ENCODE results near the gene FKBP6.
A peak's percentile ranks its signal among the peaks of the same experiment; 100 is the strongest.
"Not testable (repeated sequence)": the region's sequence is repeated elsewhere in the genome, so short reads cannot be mapped to it uniquely, and the experiment has no call there.

Gene FKBP6

DNA sequence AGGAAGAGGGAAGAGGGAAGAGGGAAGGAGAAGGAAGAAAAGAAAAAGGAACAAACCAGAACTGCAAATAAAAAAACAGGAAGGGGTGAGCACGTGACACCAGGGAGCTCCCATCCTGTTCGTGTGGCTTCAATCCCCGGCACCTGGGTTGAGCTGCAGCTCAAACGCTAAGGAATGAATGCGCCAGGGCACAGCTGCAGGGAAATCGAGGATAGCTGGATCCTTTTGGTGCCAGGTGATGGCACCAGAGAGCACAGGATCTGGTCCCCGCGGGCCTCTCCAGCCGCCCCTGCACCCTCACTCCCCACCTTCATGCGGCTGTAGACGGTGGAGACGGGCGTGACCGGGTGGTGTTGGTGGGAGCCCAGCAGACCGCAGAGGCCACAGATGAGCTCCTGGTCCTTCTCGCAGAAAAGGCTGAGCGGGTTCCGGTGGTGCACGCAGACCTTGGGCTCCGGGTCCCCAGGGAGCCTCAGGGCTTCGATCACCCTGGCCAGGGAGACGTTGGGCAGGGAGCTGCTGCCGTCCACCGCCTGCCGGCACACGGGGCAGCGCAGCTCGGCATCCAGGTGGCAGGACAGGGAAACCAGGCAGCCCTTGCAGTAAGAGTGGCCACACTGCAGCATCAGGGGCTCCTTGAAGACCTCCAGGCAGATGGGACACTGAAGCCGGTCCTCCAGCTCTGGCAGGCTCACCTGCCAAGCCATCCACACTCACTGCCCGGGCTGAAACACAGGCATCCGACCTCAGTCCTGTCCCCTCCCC, 3.7 kb upstream of the FKBP6 start:
- peak; percentile 63 for DNase-seq (ENCODE audit: low spot score)

DNA sequence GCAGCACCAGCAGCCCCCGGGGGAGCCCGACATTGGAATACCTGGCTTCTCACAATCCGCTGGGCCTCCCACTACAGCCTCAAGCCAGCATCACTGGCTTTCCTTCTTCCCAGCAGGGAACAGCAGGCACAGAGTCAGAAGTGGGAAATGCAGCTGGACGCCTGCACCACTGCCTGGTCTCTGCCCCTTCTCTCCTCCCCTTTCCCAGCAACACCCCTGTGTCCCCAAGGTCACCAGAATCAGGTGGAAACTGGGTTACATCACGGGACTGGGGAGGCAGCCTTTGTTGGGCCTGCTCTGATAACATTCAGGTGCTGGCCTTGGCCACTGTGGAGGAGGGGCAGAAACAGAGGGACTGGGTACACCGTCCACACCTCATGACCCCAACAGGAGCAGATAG, 2.5 kb upstream of the FKBP6 start:
- not testable (repeated sequence) for DNase-seq (ENCODE audit: low spot score)

GRCh38 chr7:73327449-73327848, 512 bp upstream of the FKBP6 start:
- DNase-seq (ENCODE audit: low spot score) = not testable (repeated sequence)

DNA sequence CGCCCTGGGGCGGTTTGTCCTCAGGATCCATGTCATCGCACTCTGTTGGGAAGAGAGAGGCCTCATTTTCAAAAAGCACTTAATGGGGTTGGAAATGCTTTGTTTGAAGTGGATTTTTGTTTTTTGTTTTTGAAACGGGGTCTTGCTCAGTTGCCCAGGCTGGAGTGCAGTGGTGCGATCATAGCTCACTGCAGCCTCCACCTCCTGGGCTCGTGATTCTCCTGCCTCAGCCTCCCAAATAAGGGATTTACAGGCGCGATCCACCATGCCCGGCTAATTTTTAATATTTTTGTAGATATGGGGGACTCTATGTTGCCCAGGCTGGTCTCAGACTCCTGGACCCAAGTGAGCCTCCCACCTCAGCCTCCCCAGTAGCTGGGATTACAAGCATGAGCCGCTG, 735 bp downstream of the FKBP6 start:
- no peak for DNase-seq (ENCODE audit: low spot score)

GRCh38 chr7:73329861-73330581, 2.1 kb downstream of the FKBP6 start:
- no peak for DNase-seq (ENCODE audit: low spot score)

- no peak for DNase-seq (ENCODE audit: low spot score)
Measured at GRCh38 chr7:73330772-73331171, 2.8 kb downstream of the FKBP6 start.

DNA sequence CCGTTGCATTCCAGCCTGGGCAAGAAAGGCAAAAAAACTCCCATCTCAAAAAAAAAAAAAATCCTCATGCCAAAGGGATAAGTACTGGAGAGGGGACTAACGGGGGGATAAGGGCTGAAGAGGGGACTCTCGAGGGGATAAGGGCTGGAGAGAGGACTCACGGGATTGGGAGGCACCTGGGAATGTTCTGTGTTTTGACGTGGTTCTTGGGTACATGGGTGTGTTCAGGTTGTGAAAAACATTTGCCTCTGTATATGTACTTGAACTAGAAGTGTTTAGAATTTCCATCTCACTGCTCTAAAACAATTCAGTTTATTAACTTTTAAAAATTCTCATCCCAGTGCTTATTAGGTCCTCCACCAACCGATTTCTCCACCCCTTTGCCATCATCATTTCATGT, 4.5 kb downstream of the FKBP6 start:
- DNase-seq (ENCODE audit: low spot score) = no peak

DNA sequence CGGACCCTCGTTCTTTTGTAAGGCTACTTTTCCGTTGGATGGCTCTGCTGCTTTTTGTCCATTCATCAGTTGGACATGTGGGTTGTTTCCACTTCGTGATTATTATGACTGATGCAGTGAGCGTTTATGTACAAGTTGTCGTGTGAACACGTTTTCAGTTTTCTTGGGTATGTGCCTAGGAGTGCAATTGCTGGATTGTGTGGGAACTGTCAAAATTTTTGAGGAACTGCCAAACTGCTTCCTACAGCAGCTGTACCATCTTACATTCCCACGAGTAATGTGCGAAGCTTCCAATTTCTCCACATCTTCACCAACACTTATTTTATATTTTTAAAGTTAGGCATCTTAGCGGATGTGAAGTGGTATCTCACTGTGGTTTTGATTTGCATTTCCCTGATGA, 10.4 kb downstream of the FKBP6 start:
- no peak for DNase-seq (ENCODE audit: low spot score)

DNA sequence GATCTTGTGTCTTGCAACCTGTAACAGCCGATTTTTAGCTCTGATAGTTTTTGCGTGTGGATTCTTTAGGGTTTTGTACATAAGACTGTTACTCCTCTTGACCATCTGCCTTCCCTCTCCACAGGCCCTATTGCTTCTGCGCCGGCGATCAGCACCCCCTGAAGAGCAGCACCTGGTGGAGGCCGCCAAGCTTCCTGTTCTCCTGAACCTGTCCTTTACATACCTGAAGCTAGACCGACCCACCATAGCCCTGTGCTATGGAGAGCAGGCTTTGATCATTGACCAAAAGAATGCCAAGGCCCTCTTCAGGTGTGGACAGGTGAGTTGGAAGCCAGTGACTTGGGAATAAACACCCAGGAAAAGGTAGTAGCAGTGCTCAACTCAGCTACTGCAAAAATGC, 12.6 kb downstream of the FKBP6 start:
- no peak for DNase-seq (ENCODE audit: low spot score)

GRCh38 chr7:73341877-73342276, 13.9 kb downstream of the FKBP6 start:
- DNase-seq (ENCODE audit: low spot score) = no peak

- no peak for DNase-seq (ENCODE audit: low spot score)
Measured at GRCh38 chr7:73342645-73343044, 14.7 kb downstream of the FKBP6 start.

DNA sequence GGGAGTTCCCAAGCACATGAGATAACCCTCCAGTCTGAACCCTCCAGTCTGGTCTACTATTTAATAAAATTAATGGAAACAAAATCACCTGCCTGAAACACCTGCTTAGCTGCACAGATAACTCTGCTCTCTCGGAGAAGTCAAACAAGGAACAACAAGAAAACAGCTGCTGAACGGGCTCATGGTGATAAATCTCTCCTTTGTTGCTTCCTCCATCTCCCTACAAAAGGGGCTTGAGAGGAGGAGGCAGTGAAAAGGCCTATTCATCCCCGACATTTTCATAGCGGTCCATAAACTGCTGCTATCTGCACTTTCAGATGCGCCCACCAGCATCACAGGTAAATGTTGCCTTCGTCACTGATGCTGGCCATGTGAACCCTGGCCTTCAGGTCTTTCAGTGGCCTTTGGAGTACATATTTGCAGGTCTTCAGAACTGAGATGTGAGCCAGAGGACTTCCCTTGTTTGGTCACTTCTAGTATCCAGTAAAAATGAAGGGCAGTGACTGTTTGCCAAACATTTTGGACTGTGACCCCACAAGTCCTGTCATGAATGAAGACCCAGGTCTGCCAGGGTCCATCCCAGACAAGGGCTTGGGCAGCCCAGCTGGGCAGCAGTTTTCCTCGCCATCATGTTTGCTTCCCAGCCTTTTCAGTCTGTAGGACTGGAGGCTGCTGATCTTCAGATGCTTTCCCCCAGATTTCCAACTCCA, 15.9 kb downstream of the FKBP6 start:
- no peak for DNase-seq (ENCODE audit: low spot score)

- DNase-seq (ENCODE audit: low spot score) = no peak
Measured at GRCh38 chr7:73345538-73345937, 17.6 kb downstream of the FKBP6 start.

DNA sequence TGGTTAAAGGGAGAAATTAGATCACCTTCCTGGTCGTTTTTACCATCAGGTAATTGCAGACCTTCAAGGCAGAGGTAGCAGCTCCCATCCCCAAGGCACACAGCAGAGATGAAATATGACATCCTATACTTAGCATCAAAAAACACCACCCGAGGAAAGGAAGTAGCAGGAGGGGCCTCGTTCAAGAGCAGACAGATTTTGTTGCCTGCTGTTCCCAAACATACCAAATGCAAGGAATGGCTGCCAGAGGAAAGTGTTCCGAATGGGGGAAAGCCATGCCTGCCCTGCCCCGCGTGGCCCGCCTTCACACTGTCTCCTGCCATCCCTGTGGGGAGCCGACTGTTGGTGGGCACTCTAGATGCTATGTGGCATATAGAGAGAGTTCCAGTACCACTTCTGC, 18.0 kb downstream of the FKBP6 start:
- DNase-seq (ENCODE audit: low spot score) = no peak

- no peak for DNase-seq (ENCODE audit: low spot score)
Measured at GRCh38 chr7:73349763-73350162, 21.8 kb downstream of the FKBP6 start.

- DNase-seq (ENCODE audit: low spot score) = no peak
Measured at GRCh38 chr7:73350306-73351068, 22.5 kb downstream of the FKBP6 start.

- DNase-seq (ENCODE audit: low spot score) = no peak
Measured at GRCh38 chr7:73351447-73352167, 23.6 kb downstream of the FKBP6 start.

- no peak for DNase-seq (ENCODE audit: low spot score)
Measured at GRCh38 chr7:73352784-73353183, 24.8 kb downstream of the FKBP6 start.

DNA sequence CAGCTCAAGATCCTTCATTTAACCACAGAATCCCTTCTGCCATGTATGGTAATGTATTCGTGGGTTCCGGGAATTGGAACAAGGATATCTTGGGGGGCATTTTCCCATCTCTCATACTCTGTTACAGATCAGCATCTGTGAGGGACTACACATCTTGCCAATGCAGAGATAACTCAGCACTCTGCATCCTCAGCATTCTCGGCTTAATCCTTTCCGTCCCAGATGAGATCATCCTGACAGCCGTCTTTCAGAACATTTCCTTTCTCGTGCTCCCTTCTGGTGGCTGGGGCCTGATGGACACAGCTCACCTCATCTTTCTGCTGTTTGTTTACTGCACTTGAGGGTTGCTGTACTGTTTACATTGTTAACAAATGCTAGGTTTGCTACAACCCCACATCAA, 25.3 kb downstream of the FKBP6 start:
- no peak for DNase-seq (ENCODE audit: low spot score)

DNA sequence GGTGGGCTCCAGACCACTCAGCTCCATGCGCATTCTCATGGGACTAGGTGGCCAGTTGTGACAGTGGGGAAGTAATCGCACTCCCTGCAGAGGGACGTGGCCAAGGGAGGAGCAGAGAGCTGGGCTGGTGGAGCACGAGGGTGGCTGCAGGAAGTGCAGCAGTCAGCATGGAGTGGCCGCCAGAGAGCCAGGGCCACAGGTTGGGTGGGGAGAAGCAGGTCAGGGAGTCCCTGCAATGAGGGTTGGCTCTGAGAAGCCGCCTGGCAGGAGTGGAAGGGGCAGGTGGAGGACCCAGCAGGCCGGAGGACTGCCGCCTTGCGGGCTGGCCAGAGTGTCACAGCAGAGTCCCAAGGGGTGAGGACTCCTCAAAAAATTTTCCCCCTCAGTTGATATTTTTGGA, 26.2 kb downstream of the FKBP6 start:
- no peak for DNase-seq (ENCODE audit: low spot score)

DNA sequence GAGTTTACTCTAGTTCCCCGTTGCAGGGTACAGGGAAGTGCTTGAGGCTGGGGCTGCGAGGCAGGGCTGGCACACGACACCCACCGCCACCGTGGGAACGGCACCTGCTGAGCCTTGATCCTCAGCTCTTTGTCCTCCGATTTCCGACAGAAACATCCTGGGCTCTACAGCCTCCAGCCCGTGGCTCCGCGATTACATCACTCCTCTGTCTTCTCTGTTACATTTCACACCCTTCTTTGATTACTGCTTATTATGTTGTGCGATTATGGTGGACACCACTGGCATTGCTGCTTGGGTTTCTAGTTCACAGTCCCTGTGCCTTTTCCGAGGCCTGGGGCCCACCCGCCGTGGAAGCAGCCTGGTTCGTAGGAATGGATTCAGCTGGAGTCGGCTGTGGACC, 26.9 kb downstream of the FKBP6 start:
- DNase-seq (ENCODE audit: low spot score) = no peak

- no peak for DNase-seq (ENCODE audit: low spot score)
Measured at GRCh38 chr7:73356159-73356558, 28.2 kb downstream of the FKBP6 start.

Data from NAMALWA (cell line).